Peyer's patch (tissue), 4 donors: ENCODE measurements around the gene PRXL2B.
"Not testable (repeated sequence)": the region's sequence is repeated elsewhere in the genome, so short reads cannot be mapped to it uniquely, and the experiment has no call there.

Experiments used
- POLR2A ChIP-seq, 2 donors: fragments of 450-650 bp; IDR thresholded peaks; one replicate each; pipeline ENCODE4 v1.5.1; 2017; ENCODE audit warnings: antibody characterized with exemption in 2 of 2, mild to moderate bottlenecking in 2 of 2, moderate library complexity in 2 of 2
- TF ChIP-seq, protein P1 (sequence below), 6 experiments: fragments of 450-650 bp in 4 of 6; fragments of 200-600 bp in 2 of 6; sonication (generic) in 1 of 6; IDR thresholded peaks; one replicate each; pipeline ENCODE4 v1.5.1; 2017 to 2019; ENCODE audit warnings: antibody characterized with exemption in 6 of 6, mild to moderate bottlenecking in 3 of 6, moderate library complexity in 1 of 6

DNA sequence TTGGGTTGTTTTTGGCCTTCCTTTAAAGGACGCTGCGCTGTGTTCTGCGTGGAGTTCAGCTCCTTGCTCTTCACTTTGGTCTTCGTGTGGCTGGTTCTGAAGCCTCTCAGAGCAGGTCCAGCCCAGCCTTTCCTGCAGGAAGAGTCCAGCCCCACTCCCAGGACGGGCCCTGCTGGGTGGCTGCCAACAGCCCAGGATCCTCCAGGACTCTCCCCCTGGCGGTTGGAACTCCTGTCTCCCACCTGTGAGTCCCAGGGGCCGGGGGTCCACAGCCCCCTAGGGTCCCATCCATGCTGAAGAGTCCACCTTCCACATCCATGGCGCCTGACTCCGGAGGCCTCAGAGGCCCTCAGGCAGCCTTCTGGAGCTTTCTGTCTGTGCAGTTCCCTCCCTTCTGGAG, 35.0 kb upstream of the PRXL2B start:
- TF ChIP-seq, protein P1, sequence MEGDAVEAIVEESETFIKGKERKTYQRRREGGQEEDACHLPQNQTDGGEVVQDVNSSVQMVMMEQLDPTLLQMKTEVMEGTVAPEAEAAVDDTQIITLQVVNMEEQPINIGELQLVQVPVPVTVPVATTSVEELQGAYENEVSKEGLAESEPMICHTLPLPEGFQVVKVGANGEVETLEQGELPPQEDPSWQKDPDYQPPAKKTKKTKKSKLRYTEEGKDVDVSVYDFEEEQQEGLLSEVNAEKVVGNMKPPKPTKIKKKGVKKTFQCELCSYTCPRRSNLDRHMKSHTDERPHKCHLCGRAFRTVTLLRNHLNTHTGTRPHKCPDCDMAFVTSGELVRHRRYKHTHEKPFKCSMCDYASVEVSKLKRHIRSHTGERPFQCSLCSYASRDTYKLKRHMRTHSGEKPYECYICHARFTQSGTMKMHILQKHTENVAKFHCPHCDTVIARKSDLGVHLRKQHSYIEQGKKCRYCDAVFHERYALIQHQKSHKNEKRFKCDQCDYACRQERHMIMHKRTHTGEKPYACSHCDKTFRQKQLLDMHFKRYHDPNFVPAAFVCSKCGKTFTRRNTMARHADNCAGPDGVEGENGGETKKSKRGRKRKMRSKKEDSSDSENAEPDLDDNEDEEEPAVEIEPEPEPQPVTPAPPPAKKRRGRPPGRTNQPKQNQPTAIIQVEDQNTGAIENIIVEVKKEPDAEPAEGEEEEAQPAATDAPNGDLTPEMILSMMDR (IDR thresholded peaks at IDR 0.05) = not testable (repeated sequence)
- not testable (repeated sequence) for TF ChIP-seq POLR2A (IDR thresholded peaks at IDR 0.05)
